Left renal pelvis (tissue), 4 donors: ENCODE measurements around the gene GPR158. TPM values are rescaled to one million over a fixed set of nuclear protein-coding genes. Genes with fewer than 3 reads are reported as not detected.

Experiments
- polyA plus RNA-seq, 4 donors: library from polyadenylated mRNA; unstranded; fragments of 120-200 nt; gene quantifications; one replicate each; pipeline ENCODE4 v1.2.1, GENCODE V29; 2013; ENCODE audit not compliant: insufficient read length in 4 of 4

Gene GPR158
- polyA plus RNA-seq, 4 donors = 0.26 to 0.49 (median 0.35) TPM

Other genes with a start within 250 kb of the GPR158 start
- 10 to 100 TPM; 37.0 to 53.0 (median 40.8) TPM for gene PRTFDC1, start 222.4 kb upstream of the GPR158 start, polyA plus RNA-seq
- 1 to 10 TPM; 1.5 to 4.7 (median 4.2) TPM for gene ENKUR, start 158.8 kb upstream of the GPR158 start, polyA plus RNA-seq
- gene THNSL1, start 158.4 kb upstream of the GPR158 start, polyA plus RNA-seq = 10 to 100 TPM in 3 of 4 donors, 1 to 10 TPM in 1; 8.4 to 18.5 (median 16.8) TPM